Stimulated activated CD4-positive, alpha-beta T cell treated with anti-CD3 and anti-CD28 coated beads, Interleukin-4, amount 100 ng/mL, for 1 hour (primary cell): ENCODE measurements around the gene DOHH.
"Not testable (repeated sequence)": the region's sequence is repeated elsewhere in the genome, so short reads cannot be mapped to it uniquely, and the experiment has no call there.

Experiments
- DNase-seq: peaks from one replicate; pipeline ENCODE4 v3.0.0-alpha.2; 2020

Gene DOHH

DNA sequence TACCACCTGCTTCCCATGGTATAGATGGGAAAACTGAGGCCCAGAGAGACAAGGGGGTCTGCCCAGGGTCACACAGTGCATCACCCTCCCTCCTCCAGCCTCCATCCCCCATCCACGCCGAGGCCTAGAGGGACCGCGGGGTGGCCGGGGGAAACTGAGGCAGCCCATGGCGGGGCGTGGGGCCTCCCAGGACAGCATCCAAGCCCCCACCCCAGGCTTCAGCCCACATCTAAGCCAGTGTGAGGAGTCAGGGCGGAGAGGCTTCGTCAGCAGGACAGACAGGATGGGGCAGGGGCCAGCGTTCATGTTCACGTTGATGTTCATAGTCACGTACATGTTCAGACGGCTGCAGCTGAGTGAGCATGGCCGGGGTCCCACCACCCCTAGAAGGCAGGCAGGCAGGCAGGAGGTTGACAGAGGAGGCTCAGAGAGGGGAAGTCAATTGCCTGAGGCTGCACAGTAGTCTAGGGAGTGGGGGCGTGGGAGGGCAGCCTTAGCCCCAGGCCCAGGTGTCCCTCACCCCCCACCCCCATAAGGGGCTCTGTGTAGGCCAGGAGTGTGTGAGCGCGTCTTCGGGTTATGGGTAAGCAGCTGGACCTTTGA, 43.4 kb downstream of the DOHH start:
- no peak for DNase-seq

DNA sequence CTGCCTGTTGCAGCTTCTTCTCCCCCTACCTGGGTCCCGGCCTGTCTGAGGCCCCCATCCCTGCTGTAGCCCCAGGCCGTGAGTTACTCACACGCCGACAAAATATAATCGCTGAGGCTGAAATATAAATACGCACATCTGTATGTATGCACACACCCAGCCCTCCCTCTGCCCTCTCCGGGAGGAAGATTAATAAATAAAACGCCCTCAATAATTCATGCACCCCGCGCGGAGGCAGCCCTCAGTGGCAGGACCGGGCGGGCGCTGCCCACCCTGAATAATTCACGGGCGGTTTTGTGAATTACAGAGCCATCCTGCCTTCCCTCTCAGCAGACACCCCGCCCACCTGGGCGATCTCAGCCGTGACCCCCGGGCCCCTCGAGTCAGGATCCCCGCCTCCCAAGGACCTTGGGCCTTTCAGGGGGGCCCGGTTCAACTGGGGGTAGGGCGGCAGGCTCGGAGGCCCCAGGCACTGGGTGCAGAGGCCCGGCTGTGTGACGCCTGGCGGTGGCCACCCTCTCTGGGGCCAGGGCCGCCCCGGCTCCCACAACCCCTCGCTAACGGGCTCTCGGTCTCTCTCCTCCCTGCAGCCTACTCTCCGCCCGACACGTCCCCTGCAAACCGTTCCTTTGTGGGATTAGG, 44.4 kb downstream of the DOHH start:
- DNase-seq, result no peak

DNA sequence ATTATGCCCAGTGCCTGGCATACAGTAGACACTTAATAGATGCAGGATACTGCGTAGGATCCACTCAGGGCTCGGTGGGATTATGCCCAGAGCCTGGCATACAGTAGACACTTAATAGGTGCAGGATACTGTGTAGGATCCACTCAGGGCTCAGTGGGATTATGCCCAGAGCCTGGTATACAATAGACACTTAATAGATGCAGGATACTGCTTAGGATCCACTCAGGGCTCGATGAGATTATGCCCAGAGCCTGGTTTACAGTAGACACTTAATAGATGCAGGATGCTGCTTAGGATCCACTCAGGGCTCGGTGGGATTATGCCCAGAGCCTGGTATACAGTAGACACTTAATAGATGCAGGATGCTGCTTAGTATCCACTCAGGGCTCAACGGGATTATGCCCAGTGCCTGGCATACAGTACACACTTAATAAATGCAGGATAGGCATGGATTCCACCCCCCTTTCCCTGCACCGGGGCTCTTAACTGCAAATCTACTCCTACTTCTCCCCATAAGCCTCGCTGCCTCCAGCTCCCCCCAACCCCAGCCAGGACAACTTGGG, 45.0 kb downstream of the DOHH start:
- DNase-seq, result no peak

DNA sequence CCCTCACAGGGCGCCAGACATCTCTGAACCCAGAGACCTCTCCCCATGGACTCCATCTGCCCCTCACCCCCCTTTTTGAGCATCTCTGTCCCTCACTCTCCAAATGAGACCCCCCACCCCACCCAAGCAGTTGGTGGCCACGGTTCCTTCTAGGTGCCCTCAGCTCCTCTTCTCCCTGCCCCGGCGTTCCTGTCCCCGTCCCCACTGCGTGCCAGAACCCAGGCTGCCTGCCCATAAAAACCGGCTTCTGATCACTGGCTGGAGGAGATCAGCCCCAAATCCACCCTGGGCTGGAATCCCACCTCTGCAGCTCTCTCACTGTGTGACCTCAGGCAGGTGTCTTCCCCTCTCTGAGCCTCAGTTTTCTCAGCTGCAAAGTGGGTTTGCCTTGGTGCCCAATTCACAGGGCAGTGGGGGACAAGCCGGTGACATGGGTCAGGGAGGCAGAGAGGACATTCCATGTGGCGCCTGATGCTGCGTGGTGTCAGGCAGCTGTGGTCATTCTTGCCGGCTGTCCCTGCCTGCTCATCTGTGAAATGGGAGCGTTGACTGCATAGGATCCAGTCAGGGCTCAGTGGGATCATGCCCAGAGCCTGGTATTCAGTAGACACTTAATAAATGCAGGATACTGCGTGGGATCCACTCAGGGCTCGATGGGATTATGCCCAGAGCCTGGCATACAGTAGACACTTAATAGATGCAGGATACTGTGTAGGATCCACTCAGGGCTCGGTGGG, 45.6 kb downstream of the DOHH start:
- DNase-seq, result no peak

DNA sequence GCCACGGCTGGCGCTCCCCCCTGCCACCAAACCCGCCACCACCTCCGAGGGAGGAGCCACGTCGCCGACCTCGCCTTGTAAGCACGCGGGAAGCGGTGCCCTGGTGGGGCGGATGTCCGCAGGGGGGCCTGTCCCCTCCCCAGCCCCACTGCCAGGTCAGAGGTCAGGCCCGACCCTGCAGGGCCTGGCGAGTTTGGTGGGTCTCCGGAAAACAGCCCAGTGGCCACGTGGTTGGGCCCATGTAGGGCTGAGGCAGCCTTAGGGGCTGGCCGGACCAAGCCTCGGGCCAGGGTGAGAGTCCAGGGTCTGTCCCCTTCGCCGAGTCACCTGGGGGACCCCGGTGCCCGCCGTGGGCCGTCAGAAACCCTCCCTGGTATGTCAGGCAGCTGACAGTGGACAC, 46.6 kb downstream of the DOHH start:
- DNase-seq, result no peak

DNA sequence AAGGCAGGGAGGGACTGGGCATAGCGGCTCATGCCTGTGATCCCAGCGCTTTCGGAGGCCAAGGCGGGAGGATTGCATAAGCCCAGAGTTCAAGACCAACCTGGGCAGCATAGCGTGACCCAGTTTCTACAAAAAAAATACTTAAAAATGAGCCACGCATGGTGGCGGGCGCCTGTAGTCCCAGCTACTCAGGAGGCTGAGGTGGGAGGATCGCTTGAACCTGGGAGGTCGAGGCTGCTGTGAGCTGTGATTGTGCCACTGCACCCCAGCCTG, 47.6 kb downstream of the DOHH start:
- DNase-seq, result not testable (repeated sequence)

DNA sequence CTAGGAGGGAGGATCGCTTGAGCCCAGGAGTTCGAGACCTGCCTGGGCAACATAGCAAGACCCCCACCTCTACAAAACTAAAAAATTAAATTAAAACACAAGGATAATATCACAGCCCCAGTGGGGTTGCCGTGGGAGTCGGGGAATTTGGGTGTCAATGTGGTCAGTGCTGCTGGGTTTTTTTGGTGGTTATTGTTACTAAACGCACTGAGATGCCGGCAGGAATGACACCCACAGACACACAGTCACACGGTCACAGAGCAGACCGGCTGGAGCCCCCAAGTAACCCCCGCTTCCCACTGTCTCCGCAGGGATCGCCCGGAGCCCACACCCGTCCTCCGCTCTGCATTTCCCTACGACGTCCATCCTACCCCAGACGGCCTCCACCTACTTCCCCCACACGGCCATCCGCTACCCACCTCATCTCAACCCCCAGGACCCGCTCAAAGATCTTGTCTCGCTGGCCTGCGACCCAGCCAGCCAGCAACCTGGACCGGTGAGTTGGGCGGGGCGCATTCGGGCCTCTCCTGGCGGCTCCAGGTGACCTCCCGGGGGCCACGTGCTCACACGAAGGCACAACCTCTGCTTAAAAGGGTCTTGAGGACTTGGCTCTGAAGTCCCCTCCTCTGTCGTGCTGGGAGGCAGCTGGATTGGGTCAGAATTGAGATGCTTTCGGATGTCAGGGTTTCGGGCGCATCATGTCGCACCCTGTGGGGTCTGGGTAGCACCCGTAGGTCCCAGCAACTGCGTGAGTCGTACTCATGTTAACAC, 48.1 kb downstream of the DOHH start:
- no peak for DNase-seq

DNA sequence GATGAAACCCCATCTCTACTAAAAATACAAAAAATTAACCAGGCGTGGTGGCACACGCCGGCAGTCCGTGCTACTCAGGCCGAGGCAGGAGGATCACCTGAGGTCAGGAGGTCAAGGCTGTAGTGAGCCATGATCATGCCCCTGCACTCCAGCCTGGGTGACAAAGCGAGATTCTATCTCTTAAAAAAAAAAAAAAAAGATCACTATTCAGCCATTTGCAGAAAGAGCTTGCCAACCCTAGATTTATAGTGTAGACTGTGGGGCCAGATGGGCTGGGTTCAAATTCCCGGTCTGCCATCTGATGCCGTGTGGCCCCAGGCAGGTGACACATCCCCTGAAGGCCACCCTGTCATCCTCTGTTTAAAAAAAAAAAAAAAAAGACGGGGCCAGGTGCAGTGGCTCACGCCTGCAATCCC, 49.0 kb downstream of the DOHH start:
- no peak for DNase-seq

DNA sequence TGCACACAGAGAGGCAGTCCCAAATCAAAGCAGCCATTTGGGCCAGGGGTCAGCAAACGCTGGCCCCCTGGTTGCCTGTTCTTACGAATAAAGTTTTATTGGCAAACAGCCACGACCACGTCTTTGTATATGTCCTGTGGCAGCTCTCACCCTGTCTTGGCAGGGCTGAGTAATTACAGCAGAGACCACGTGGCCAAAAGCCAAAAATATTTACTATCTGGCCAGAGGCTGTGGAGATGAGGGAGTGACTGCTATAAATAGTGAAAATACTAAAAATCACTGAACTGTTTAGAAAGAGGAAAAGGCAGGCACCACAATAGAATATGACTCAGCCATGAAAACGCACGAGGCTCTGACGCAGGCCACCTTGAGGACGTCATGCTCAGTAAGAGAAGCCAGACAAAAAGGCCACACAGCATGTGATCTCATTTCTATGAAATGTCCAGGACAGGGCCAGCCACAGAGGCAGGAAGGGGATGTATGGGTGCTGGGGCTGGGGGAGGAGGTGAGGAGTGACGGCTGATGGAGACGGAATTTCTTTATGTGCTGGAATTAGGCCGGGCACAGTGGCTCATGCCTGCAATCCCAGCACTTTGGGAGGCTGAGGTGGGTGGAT, 49.6 kb downstream of the DOHH start:
- DNase-seq, result no peak

DNA sequence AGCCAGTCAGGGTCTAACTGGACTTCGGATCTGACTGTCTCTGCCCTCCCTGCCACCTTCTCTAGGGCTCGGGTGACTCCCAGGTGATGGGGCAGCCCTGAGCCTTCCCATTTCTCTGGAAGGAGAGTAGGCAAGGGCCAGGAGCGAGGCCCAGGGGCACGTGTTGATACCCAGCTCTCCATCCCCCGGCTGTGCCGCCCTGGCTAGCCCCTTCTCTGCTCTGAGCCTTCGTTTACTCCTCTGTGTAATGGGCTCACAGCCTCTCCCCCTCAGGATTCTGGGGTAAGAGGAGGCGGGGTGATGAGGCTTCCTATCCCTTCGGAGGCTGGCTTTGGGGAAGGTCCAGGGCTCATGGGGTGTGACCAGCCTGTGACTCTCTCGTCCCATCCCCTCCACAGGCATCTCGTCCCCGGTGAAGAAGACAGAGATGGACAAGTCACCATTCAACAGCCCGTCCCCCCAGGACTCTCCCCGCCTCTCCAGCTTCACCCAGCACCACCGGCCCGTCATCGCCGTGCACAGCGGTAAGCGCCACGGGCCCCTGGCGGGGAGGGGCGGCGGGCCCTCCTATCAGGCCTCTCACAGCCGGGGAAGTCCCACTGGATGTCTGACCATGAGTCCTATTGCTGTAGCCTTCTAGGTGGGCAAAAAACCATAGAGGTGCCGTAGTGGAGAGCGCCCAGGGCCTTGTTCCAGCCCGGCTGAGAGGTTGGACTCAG, 51.7 kb downstream of the DOHH start:
- DNase-seq, result no peak

DNA sequence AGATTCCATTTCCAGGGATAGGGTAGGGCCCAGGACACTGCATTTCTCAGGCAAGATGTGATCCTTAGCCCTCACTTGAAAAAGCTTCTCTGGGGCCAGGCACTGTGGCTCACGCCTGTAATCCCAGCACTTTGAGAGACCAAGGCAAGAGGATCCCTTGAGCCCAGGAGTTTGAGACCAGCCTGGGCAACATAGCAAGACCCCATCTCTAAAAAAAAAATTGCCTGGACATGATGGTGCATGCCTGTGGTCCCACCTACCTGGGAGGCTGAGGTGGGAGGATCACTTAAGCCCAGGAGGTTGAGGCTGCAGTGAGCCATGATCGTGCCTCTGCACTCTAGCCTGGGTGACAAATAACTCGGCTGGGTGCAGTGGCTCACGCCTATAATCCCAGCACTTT, 53.8 kb downstream of the DOHH start:
- DNase-seq, result not testable (repeated sequence)

DNA sequence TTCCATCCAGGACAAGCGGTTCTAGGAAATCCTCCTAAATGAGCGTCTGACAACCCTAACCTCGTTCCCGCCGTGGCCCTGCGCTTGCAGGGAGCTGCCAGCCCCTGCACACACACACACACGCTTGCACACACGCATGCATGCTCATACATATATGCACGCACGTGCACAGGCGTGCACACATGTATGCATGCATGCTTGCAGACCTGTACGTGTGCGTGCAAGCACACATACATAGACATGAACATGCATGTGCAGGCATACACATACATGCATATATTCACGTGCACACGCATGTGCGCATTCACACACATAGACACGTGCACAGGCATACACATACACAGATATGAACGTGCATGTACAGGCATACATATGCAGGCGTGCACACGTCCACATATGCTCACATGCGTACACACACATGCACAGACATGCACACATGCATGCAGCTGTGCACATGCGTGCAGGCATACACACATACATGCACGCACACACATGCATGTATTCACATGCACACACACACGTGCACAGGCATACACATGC, 55.7 kb downstream of the DOHH start:
- DNase-seq, result no peak

DNA sequence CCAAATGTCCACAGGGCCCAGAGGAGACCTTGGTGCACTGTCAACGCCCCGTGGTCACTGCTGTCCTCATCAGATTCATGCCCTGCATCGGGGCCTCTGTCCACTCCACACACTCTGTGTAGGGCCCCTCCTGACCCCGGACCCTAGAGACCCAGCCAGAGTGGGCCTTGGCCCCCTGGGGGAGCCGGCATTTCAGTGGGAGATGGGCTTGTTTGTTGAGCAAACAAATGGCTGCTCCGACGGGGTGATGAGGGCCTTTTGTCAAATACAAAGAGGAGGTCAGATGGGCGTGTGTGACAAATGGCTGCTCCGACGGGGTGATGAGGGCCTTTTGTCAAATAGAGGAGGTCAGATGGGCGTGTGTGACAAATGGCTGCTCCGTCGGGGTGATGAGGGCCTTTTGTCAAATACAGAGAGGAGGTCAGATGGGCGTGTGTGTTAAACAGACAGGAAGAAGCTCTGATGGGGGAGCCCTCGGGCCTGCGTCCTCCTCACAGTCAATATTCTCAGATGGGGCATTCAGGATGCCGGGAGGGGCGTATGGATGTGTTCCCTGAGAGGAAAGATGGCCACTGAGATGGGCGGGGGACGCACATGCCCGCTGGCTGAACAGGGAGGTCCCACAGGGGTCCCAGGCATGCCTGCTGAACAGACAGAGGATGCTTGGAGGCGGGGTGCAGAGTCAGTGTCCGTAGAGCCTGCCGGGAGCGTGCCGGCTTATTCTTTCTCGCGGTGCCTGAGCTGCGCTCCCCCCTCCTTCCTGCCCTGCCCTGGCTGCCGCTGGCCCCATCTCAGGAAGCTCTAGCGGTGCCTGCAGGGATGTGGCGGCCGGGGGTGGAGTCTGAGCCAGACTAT, 56.4 kb downstream of the DOHH start:
- no peak for DNase-seq

DNA sequence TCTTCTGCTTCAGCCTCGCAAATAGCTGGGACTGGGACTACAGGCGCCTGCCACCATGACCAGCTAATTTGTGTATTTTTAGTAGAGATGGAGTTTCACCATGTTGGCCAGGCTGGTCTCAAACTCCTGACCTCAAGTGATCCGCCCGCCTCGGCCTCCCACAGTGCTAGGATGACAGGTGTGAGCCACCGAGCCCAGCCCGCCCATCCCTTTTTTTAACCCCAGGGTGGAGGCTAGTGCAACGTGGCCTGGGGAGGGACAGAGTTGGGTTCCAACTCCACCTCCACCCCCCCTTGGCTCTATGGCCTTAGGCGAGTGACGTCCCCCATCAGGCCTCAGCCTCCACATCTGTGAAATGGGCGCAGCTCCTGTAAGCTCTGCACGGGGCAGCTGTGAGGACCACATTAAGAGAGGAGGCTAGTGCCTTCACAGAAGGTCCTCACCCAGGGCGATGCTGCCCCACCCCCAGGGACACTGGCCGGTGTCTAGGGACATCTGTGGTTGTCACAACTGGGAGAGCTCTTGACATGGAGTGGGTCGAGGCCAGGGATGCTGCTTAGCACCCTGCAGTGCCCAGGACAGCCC, 57.9 kb downstream of the DOHH start:
- no peak for DNase-seq

DNA sequence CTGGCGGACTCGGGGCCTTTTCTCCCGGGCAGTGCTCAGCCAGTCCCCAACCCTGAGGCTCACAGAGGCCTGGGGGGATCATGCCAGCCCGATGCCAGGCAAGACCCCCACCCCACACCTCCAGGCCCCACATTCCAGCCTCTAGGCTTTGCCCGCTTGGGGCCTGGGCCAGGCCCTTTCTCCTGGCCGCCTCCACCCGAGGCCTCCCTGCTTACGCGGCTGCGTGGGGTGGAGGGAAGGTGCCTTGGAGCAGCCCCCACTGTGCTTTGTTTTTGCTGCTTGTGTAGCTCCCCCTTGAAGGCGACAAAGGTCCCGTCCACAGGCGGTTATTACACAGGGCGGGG, 58.5 kb downstream of the DOHH start:
- DNase-seq, result no peak

DNA sequence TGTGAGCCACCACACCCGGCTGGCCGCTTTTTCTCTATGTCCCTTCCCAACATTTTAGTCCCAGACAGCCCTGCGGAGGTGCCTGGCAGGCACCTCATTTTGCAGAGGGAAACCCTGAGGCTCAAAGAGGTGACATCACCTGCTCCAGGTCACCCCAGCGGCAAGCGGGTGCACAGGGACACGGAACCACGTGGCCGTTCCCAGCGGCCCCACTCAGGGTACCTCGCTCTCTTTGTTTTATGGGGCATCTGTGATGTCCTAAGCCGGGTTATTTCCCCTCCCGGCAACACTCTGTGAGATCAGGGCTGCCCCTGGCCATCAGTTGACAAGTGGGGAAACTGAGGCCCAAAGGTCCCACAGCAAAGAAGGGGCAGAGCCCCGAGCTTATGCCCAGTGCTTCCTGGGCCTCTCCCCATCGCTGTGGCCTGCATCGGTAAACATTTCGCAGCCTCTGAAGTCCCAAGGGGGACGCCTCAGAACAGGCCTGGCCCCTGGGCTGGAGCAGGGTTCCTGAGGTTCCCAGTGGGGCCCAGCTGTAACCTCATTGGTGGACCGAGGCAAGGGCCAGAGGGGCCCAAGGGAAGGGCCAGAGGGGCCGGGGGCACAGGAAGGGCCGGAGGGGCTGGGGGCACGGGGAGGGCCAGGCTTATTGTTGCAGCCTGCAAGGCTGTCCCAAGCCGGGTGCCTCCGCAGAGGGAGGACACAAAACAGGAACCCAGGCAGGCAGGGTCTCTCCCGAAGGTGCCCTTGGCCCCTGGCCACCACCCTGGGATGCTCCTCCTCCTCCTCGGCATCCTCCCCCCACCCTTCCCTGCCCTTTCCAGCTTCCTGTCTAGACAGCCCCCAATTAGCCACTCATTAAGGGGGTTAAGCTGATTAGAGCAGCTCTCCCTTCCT, 59.1 kb downstream of the DOHH start:
- no peak for DNase-seq
